ENCODE results near the gene NOL4L. TPM values are rescaled to one million over a fixed set of nuclear protein-coding genes. Genes with fewer than 3 reads are reported as not detected.

Gene NOL4L
- total and polyA plus RNA-seq, 2 experiments from 2014 or later, result 35.6 to 42.9 TPM

- H3K27ac ChIP-seq, result peak overlapping the region; percentile 91
- no peak for DNase-seq (ENCODE audit: low spot score)
- H3K79me2 ChIP-seq, result peaks cover 96% of the 10 kb centered on the region
- no peaks in the 10 kb centered on the region for H3K36me3 ChIP-seq (replicated peaks; ENCODE audit: insufficient read depth, low read depth)
- H3K27me3 ChIP-seq, result no peaks in the 10 kb centered on the region
- no peak overlapping the region for H2AFZ ChIP-seq
- H3K4me3 ChIP-seq, result no peak overlapping the region
- TF ChIP-seq CTCF (IDR thresholded peaks at IDR 0.05; ENCODE audit: poor library complexity), result no peak
- TF ChIP-seq EZH2phosphoT487 (IDR thresholded peaks at IDR 0.05; ENCODE audit: low read depth, severe bottlenecking, unreplicated experiment), result no peak
- no peak for TF ChIP-seq EZH2 (IDR thresholded peaks at IDR 0.05; ENCODE audit: borderline replicate concordance)
- H3K9me2 ChIP-seq (replicated peaks; ENCODE audit: insufficient read depth), result no peaks in the 10 kb centered on the region
- 95% methylated on average over 20 of the region's 20 CpGs for WGBS (ENCODE audit: low lambda C conversion rate, missing lambda C conversion rate)
- H3K4me2 ChIP-seq, result peak overlapping the region; percentile 30
- peaks cover 61% of the 10 kb centered on the region for H3K4me1 ChIP-seq (ENCODE audit: insufficient read depth)
- peaks cover 81% of the 10 kb centered on the region for H4K20me1 ChIP-seq (ENCODE audit: insufficient read depth, poor library complexity, severe bottlenecking)
- no peaks in the 10 kb centered on the region for H3K9me3 ChIP-seq (ENCODE audit: low read depth)
These were observed 120.6 kb downstream of the NOL4L start for GRCh38 chr20:32464401-32465091.

GRCh38 chr20:32463642-32464400 is 121.3 kb downstream of the NOL4L start:
- H3K4me2 ChIP-seq, result peak overlapping the region; percentile 30
- H3K27me3 ChIP-seq, result no peaks in the 10 kb centered on the region
- H3K27ac ChIP-seq, result peak overlapping the region; percentile 91
- H3K36me3 ChIP-seq (replicated peaks; ENCODE audit: insufficient read depth, low read depth), result no peaks in the 10 kb centered on the region
- peaks cover 96% of the 10 kb centered on the region for H3K79me2 ChIP-seq
- H3K9me3 ChIP-seq (ENCODE audit: low read depth), result no peaks in the 10 kb centered on the region
- no peak overlapping the region for H2AFZ ChIP-seq
- WGBS (ENCODE audit: low lambda C conversion rate, missing lambda C conversion rate), result 76% methylated on average over 28 of the region's 28 CpGs
- no peak overlapping the region for H3K4me3 ChIP-seq
- DNase-seq (ENCODE audit: low spot score), result peak; percentile 65
- H4K20me1 ChIP-seq (ENCODE audit: insufficient read depth, poor library complexity, severe bottlenecking), result peaks cover 83% of the 10 kb centered on the region
- no peaks in the 10 kb centered on the region for H3K9me2 ChIP-seq (replicated peaks; ENCODE audit: insufficient read depth)
- peaks cover 58% of the 10 kb centered on the region for H3K4me1 ChIP-seq (ENCODE audit: insufficient read depth)
- TF ChIP-seq CTCF (IDR thresholded peaks at IDR 0.05; ENCODE audit: poor library complexity), result no peak

GRCh38 chr20:32462900-32463641 is 122.1 kb downstream of the NOL4L start:
- no peaks in the 10 kb centered on the region for H3K9me3 ChIP-seq (ENCODE audit: low read depth)
- no peaks in the 10 kb centered on the region for H3K9me2 ChIP-seq (replicated peaks; ENCODE audit: insufficient read depth)
- H3K4me2 ChIP-seq, result no peak overlapping the region
- TF ChIP-seq EZH2 (IDR thresholded peaks at IDR 0.05; ENCODE audit: borderline replicate concordance) (no peak), CTCF (IDR thresholded peaks at IDR 0.05; ENCODE audit: poor library complexity) (no peak), EZH2phosphoT487 (IDR thresholded peaks at IDR 0.05; ENCODE audit: low read depth, severe bottlenecking, unreplicated experiment) (no peak)
- no peaks in the 10 kb centered on the region for H3K27me3 ChIP-seq
- no peak for DNase-seq (ENCODE audit: low spot score)
- peak overlapping the region; percentile 91 for H3K27ac ChIP-seq
- H3K4me1 ChIP-seq (ENCODE audit: insufficient read depth), result peaks cover 59% of the 10 kb centered on the region
- 90% methylated on average over 15 of the region's 15 CpGs for WGBS (ENCODE audit: low lambda C conversion rate, missing lambda C conversion rate)
- no peak overlapping the region for H2AFZ ChIP-seq
- no peak overlapping the region for H3K4me3 ChIP-seq
- no peaks in the 10 kb centered on the region for H3K36me3 ChIP-seq (replicated peaks; ENCODE audit: insufficient read depth, low read depth)
- peaks cover 83% of the 10 kb centered on the region for H4K20me1 ChIP-seq (ENCODE audit: insufficient read depth, poor library complexity, severe bottlenecking)
- peaks cover 96% of the 10 kb centered on the region for H3K79me2 ChIP-seq
